ENCODE measurements around the gene PPP3CA.

DNA sequence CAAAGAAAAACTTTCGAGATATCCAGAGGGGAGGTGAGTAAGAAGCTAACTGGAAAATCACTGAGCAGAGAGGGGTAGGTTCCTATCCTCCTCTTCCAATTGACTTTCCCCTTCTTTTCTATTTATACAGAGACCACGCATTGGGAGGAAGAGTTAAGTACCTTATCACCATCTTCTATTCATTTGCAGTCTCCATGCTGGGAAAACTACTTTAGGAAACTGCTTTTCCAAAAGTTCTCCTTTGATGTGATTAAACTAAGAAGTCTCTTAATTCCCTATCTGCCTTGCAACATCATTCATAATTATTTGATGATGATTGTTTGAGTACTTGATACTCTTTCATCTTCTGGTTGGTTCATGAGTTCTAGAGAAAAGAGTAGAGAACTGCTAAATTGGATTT lies 306.6 kb downstream of the PPP3CA start:
- TF ChIP-seq CTCF (IDR thresholded peaks at IDR 0.05) (no peak), POLR2A (IDR thresholded peaks at IDR 0.05) (no peak)

Measured in lower leg skin (tissue), 3 donors.